LHCN-M2 (cell line): ENCODE results near the gene FOXL1. TPM values are rescaled to one million over a fixed set of nuclear protein-coding genes. Genes with fewer than 3 reads are reported as not detected.
A peak's percentile ranks its signal among the peaks of the same experiment; 100 is the strongest.

Experiments
- DNase-seq: peaks from one replicate; pipeline ENCODE4 v3.0.0-alpha.2; 2012; ENCODE audit warnings: low read depth
- total RNA-seq: library from RNA; depleted of rRNA; stranded (reverse); fragments of >200 nt; gene quantifications from 2 replicates; pipeline ENCODE4 v1.2.3, GENCODE V29; 2014

FOXL1 gene
- total RNA-seq, 1 experiment from 2014 or later = 5.3 TPM

DNA sequence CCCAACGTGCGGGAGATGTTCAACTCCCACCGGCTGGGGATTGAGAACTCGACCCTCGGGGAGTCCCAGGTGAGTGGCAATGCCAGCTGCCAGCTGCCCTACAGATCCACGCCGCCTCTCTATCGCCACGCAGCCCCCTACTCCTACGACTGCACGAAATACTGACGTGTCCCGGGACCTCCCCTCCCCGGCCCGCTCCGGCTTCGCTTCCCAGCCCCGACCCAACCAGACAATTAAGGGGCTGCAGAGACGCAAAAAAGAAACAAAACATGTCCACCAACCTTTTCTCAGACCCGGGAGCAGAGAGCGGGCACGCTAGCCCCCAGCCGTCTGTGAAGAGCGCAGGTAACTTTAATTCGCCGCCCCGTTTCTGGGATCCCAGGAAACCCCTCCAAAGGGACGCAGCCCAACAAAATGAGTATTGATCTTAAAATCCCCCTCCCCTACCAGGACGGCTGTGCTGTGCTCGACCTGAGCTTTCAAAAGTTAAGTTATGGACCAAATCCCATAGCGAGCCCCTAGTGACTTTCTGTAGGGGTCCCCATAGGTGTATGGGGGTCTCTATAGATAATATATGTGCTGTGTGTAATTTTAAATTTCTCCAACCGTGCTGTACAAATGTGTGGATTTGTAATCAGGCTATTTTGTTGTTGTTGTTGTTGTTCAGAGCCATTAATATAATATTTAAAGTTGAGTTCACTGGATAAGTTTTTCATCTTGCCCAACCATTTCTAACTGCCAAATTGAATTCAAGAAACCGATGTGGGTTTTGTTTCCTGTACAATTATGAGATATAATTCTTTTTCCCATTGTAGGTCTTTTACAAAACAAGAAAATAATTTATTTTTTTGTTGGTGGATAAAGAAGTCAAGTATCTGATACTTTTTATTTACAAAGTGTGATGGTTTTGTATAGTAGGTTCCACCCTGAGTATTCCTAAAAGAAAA, 9.4 kb upstream of the FOXL1 start:
- DNase-seq = no peak

DNA sequence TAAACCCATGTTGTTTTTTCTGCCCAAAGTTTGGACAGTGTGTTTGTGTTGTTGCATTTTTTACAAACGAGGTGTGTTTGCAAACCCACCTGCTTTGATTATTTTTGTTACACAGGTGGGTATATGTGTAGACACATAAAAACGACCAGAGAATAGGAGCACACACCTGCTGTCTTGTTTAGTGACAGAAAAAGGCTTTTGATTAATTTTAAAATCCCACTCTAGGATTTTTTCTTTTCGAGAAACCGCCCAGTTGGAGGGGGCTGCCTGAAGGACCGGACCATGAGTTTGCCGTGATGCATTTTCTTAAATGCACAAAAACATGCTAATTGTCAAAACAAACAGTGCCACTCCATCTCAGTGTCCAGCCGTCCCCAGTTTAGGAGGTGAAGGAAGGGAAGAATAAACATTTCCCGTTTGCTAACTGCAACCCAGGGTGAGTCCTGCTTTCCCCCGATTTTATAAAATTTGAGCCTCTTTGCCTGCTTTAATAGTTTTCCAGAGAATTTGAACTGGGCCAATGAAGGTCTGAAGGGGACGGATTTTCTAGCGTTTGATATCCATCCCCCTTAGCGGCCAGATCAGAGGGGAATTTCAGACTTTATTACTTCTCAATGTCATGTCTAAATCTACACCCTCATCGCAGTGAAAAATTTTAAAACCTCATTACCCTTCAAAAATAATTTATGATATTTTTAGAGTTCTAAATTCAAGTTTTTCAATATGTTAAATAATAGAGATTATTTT, 8.5 kb upstream of the FOXL1 start:
- DNase-seq = no peak

DNA sequence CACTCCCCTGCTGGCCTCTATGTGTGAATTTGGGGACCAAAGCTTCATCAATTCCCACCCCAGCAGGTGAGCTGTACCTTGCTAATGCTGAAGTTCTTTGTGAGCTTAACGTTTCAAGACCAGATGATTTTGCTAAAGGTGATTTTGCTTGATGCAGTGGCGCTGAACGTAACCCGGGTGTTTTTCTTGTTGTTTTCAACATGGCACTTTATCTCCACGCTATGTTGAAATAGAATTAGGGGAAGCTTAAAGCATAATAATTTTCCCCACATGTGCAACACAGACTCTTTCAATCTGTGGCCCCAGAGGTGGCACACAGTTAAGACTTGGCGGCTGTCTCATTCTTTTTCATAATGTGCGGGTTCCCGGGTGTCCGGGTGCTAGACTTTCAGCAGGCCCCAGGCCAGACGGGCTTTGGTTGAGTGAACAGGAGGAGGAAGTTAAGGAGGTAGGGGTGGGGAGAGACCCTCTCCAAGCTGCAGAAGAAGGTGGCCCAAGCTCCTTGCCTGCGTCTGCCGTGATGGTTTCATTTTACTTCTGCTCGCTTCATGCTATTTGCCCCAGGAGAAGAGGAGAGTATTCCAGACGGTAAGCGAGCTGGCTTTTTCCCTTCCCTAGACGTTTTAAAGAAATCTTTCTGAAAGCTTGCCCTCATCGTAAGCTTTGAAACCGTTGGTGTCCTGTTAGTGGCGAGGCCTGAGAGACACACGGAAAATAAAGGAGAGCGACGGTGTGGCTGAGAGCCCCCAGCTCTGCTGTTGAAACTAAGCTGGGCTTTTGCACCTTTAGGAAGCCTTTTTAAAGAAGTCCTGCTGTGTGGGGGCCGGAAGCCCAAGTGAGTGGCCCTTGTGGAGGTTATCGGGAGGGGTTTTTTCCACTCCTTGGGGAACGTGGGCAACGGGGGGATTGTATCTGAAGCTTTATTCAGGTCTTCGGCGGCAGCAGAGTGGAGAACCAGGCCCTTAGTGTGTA, 7.5 kb upstream of the FOXL1 start:
- no peak for DNase-seq

DNA sequence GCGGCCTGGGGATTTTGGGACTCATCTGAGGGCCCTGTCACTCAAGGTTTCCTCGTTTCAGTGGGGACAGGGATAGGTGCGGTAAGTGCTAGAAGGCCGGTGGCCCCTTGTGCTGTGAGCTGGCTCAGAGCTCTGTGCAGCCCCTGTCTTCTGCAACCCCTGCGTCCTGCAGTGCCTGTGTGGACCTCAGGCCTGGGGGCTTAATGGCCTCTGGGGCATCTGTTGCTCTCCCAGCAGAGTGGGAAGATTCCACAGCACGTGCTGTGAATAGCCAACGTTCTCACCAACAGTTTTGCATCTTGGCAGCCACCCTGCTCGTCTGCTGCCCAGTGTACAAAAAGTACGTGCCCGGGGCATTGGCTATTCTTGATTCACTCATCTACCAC, 6.8 kb upstream of the FOXL1 start:
- DNase-seq = no peak

DNA sequence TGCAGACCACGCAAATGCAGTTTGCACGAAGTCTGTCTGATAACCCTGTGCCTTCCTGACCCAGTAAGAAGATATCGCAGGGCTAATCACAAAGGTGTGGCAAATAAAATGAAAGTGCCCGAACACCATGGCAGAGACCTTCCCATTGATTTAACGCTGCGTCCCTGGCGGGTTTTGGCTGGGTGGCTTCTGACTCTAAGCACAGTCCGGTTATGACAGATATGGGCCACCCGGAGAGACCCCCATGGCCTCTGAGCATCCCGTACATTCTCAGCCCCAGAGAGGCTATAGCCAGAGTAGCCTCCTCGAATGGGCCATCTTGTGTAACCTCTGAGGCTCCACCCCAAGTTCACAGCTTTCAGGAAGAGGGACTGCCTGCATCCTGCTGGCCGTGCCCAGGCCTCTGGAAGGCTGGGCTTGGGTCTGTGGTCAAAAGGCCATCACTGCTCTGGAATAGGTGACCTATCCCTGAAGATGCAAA, 6.3 kb upstream of the FOXL1 start:
- no peak for DNase-seq

DNA sequence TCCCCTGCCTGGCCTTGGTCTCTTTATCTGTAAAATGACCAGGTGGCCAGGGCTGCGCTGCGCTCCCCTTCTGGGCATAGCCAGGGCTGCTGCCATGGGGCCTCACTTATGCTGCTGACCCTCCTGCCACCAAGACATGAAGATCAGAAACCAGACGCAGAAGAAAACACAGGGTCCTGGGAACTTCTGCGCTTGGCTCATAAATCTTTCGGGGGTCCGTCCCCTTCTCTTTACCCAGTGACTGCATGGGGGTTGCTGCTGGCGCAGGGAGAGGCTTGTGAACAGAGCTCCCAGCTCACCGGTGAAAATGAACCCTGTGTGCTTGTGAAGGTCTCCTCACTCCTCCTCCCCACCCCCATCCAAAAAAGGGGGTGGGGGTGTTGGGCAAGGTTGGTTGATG, 5.7 kb upstream of the FOXL1 start:
- no peak for DNase-seq

DNA sequence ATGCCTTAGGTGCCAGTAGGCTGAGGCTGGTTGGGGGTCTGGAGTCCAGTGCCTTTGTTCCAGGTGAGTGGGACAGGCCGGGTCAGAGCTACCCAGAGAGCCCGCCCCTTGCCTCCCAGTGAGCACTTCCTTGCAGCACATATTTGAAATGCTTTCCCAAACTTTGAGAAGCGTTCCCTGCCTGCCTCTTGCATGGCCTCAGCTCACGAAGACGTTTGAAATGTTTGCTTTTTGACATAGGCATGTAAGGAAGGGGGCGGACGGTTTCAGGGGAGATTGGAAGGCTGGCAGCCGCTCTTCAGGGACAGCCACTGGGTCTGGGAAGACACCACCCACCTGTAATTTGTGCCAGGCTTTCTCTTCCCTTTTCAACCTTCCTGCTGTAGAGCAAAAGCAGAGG, 5.1 kb upstream of the FOXL1 start:
- no peak for DNase-seq

DNA sequence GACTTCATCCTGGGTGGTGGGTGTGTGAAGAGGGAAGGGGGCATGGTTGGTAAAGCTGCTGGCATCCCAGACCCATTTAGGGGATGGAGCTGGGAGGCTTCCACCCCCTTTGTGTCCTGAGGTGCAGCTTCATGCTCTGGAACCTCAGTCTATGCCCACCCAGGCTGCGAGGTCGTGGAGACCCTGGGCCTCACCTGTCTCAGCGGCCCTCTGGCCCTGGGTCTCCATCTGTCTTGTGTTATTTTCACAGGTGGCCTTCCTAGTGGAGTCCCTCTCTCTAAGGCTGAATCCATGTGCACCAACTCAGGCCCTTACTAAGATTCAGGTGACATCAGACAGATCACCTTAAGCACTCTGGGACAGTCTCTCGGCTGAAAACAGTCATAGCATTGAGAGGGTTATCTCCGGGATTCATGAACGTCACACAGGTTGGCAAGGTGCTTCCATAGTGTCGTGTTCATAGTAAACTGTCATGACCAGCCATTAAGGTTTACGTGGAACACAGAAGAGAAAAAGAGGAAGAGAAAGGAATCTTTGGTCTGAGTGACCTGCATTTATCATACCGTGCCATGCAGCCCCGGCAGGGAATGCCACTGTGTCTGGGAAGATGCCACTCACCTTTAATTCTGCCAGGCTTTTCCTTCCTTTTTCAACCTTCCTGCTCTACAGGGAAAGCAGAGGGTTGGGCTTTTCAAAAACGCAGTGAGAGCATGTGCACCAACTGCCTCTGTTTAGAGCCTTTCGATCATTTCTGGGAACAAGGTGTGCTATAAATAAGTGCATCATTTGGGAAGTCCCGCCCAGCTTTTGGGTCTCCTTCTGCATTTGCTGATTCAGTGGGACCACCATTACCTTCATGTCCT, 4.5 kb upstream of the FOXL1 start:
- DNase-seq = no peak

DNA sequence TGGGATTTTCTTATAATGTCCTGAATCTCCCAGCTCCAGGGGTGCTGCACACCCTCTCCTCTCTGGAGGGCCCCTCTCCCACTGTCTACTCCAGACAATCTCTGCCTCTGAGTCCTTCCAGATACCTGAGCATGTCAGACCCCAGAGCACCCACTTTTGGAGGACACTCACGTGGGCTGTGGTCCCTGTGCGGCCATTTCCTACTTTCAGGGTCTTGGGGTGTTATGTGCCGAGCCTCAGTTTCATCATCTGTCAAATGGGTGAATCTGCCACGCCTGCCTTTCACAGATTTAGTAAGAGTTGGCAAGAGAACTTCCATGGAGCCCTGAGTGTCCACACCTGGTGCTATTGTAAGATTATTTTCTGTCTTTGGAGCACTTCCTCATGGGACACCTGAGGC, 3.7 kb upstream of the FOXL1 start:
- DNase-seq = no peak

DNA sequence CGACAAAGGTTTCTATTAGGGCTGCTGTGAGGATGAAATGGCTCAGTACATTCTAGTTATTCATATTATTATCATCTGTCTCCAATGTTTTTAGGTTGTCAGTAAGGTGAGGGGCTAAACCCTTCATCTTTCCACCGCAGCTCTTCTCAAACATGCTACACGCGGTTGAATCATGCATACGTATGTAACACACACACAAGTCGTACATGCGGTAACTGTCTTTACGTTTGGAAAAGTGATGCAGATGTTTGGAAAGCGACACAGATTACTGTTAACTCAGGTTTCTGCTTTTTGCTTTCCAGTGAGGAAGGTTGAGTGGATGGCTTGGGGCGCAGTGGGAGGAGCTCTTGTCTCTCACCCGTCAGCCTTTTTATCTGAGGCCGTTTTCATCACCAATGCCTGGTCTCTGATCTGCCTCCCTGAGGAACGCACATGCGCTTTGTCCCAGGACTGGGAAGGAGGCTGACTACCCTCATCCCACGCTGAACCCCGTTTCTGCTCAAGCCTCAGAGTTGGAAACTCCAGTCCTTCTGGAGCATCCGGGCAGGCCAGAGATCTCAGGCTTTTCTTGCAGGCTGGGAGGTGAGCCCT, 3.2 kb upstream of the FOXL1 start:
- DNase-seq = no peak

DNA sequence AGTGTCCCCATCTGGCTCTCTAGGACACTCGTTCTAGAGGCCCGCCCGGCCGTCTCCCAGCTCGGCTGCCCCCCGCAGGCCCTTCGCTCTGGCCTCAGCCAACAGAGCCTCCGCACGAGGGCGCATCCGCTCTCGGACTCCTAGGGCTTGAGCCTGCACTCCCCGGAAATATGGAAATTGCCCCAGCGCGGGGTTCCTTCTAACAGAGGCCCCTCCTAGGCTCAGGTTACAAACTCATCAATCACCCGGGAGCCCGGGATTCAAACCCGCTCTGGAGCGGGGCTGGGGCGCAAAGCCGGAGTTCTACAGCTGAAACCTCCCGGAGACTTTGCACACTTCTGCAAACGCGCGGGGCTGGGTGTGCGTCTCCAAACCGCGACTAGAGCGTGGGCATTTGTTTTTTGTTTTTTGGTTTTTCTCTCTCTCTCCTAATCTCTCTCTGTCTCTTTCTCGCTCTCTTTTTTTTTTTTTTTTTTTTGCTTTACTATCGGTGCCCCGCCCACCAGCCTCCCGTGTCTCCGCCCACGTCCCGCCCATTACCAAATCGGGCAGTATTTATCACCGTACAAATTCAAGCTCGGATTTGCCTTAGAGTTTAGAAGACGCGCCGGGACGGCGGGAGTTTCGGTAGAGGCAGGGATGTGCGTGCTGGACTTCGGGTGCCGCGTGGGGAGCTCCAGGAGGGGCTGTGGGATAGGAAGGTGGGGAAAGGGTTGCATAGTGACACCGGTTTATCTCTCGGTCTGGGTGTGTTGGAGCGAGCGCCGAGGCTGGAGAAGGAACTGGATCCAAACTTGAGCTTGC, 2.4 kb upstream of the FOXL1 start:
- peak; percentile 93 for DNase-seq

DNA sequence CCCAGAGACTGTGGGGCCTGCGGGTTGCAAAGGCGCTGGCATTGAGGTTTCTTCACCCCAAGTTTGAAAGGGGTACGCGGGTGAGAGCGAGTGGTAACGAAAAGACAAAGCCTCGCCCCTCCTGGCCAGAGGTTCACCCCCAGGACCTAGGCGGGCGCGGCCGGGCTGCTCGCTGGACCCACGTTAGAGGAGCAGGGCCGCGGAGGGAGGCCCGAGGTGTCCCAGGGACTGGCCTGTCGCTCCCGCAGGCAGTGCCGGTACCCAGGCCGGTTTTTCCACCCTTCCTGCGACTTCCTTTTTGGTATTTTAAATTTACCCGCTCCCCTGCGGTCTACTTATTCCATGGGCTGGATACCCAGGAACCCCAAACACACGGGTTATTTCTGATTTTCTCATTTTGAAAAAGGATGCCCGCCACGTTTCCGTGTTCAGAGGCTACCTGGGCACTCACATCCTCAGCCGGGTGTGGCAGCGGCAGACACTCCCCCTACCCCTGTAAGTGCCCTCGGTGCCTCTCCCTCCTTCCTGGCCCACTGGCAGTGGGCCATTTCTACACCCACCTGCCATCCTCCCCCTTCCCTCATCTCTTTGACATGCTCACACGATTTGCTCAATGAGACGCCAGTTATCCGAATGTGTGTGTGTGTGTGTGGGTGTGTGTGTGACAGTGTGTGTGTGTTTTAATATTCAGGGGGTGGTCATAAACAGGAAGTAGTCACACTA, 1.6 kb upstream of the FOXL1 start:
- no peak for DNase-seq

DNA sequence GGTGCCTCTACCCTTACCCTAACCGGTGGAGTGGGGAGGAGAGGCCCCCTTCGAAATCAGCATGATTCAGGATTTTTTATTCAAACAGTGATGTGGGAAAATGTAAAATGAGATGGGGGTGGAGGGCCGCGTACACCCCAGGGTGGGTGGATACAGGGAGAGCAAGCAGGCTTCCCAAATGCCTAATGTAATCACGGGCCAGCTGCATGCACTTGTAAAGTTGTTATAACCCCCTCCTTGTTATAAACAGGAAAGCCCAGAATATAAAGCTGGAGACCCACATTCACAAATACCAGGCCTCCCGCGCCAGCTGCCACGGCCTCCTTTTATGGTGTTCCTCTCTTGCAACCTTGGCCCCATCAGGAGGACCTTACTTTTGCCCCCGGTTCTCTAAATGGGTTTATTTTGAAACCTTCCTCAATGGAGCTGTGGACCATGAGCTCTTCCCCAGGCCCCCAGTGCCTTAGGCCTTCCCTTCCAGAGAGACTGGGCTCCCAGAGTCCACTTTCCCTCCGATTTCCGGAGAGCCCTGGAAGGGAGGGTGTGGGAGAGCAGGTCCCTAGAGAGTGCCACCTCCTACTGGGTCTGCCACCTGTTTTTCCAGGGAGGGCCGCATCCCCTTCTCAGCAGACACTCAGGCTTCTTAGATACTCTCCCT, 906 bp upstream of the FOXL1 start:
- no peak for DNase-seq

DNA sequence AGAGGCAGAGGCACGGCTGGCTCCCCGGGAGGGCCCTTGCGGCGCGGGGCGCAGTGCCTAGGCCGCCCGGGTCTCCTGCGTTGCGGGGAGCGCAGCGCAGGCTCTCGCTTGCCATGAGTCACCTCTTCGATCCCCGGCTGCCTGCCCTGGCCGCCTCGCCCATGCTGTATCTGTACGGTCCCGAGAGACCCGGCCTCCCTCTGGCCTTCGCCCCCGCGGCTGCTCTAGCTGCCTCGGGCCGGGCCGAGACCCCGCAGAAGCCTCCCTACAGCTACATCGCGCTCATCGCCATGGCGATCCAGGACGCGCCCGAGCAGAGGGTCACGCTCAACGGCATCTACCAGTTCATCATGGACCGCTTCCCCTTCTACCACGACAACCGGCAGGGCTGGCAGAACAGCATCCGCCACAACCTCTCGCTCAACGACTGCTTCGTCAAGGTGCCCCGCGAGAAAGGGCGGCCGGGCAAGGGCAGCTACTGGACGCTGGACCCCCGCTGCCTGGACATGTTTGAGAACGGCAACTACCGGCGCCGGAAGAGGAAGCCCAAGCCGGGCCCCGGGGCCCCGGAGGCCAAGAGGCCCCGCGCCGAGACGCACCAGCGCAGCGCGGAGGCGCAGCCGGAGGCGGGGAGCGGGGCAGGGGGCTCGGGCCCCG, 390 bp downstream of the FOXL1 start:
- DNase-seq = no peak

DNA sequence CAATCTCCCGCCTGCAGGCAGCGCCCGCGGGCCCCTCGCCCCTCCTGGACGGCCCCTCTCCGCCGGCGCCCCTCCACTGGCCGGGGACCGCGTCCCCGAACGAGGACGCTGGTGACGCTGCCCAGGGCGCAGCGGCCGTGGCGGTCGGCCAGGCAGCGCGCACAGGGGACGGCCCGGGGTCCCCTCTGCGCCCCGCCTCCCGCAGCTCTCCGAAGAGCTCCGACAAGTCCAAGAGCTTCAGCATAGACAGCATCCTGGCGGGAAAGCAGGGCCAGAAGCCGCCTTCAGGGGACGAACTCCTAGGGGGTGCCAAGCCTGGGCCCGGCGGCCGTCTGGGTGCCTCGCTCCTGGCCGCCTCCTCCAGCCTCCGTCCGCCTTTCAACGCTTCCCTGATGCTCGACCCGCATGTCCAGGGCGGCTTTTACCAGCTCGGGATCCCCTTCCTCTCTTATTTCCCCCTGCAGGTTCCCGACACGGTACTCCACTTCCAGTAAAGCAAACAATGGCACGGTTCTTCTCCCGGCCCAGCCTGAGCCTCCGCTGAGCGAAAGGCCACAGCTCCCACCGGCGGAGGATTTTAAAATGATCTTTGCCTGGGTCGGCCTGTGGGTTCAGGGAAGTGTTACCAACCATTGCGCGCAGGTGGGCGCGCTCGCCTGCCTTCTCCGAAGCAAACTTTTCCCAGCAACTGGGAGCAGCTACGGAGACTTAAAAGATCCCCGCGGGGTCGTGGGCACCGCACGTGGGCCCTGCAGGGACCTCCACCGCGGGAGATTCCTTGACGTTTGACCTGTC, 1.1 kb downstream of the FOXL1 start:
- no peak for DNase-seq

DNA sequence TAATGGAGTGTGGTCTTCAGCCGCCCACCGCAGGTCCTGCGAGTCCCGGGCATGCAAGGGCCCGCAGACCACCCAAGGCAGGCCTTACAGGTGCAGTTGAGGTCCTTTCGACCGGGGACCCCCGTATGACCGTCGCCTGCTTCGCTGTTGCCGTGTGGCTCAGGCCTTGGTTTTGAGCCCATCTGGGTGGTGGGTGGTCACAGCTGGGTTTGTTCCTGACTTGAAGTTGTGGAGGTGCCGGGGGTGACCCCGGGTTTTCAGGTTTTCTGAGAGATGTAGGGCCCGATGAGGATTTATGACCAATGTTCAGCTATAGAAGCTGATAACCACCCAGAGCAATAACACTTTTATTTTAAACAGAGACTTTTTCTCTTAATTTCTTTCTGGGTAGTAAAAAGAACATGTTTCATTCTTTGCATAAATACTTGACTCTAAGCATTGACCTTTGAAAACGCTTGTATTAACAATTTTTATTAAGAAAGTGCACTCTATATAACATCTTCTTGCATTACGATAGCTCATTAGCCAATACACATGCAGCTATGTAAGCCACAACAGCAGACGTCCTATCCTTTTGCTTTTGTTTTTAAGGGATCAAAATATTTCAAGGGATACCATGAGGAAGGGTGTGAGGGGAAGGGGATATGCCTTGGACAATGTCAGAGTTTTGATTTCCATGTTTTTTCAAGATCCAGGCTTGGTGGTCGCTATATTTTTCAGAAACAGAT, 1.9 kb downstream of the FOXL1 start:
- no peak for DNase-seq
